ENCODE measurements around the gene FUOM. TPM values are rescaled to one million over a fixed set of nuclear protein-coding genes. Genes with fewer than 3 reads are reported as not detected.
A peak's percentile ranks its signal among the peaks of the same experiment; 100 is the strongest.

Gene FUOM
- total and polyA plus RNA-seq, 9 of the 15 experiments (the other 6 are each of a cell fraction or from before 2014, with no cell fraction given), result 1.8 to 96.1 (median 27.0) TPM

DNA sequence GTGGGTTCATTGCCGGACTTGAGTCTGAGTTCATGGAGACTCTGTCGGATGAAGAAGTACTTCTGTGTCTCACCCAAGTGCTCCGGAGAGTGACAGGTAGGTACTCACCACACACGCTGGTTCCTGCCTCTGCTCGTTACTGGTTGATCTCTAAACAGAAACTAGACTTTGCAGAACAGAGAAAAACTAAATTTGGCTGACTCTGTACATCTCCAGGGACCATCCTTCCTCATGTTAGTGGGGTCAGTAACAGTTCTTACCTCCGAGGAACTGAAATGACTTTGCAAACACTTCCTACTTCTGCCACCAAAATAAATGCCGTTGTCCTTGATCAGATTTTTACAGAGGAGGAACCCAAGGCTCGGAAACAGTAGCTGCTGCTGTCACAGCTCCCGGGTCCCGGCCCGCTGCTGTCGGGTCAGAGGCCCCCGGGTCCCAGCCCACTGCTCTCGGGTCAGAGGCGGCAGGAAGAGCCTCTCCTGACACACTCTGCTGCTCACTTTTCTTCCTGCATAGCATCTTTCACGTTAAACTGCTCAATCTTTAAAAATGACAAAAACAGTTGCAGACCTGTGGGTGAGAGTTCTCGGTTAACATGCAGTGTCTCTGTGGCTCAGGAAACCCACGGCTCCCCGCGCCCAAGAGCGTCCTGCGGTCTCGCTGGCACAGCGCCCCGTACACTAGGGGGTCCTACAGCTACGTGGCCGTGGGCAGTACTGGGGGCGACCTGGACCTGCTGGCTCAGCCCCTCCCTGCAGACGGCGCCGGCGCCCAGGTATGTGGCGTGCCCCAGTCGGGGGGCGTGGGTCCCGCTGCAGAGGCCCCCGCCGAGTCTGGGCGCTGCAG lies 31.4 kb upstream of the FUOM start (continued):
- TF ChIP-seq ZFX (CRISPR knock-in tag; IDR thresholded peaks at IDR 0.05) (peak; percentile 11; the same call in 1 of the 2 replicates), PHF8 (IDR thresholded peaks at IDR 0.05; ENCODE audit: borderline replicate concordance, low read length) (peak; percentile 17; the same call in 1 of the 2 replicates), NFRKB (IDR thresholded peaks at IDR 0.05; ENCODE audit: low read depth) (0 out of 2 replicates have a peak, but pooled peaks have one; percentile 10), ATF2 (CRISPR knock-in tag; IDR thresholded peaks at IDR 0.05) (no peak), ZNF23 (CRISPR knock-in tag; IDR thresholded peaks at IDR 0.05) (no peak), HMBOX1 (IDR thresholded peaks at IDR 0.05) (peak; percentile 59; the same call in 1 of the 2 replicates)

All from K562 (cell line).